Measurements from ENCODE around the gene DGKI. TPM values are rescaled to one million over a fixed set of nuclear protein-coding genes. Genes with fewer than 3 reads are reported as not detected.

The DGKI gene
- total RNA-seq, 3 donors from 2014 or later: 0.36 to 1.4 (median 0.46) TPM

GRCh38 chr7:137469858-137470257 lies 376.9 kb downstream of the DGKI start:
- intact Hi-C loops (cut with DNase I, micrococcal nuclease): no loop called here
- no peak for TF ChIP-seq CTCF (IDR thresholded peaks at IDR 0.05)
- Histone ChIP-seq H3K4me3 (no peak overlapping the region), H3K36me3 (ENCODE audit: low read depth) (no peaks in the 10 kb centered on the region), H3K9me3 (no peaks in the 10 kb centered on the region), H3K4me1 (ENCODE audit: low read depth) (no peaks in the 10 kb centered on the region)
- DNase-seq: no peak
- ATAC-seq: no peak

- Histone ChIP-seq H3K36me3 (ENCODE audit: low read depth) (no peaks in the 10 kb centered on the region), H3K9me3 (no peaks in the 10 kb centered on the region), H3K4me3 (no peak overlapping the region), H3K4me1 (ENCODE audit: low read depth) (no peaks in the 10 kb centered on the region)
- intact Hi-C loops (cut with DNase I, micrococcal nuclease): no loop called here
- no peak for TF ChIP-seq CTCF (IDR thresholded peaks at IDR 0.05)
- no peak for DNase-seq
- no peak for ATAC-seq
These were observed 377.5 kb downstream of the DGKI start for GRCh38 chr7:137469191-137469811.

- no peak for DNase-seq
- H3K4me3 ChIP-seq: no peak overlapping the region
- no peaks in the 10 kb centered on the region for H3K36me3 ChIP-seq (ENCODE audit: low read depth)
- no peak for TF ChIP-seq CTCF (IDR thresholded peaks at IDR 0.05)
- intact Hi-C loops (cut with DNase I, micrococcal nuclease): no loop called here
- H3K9me3 ChIP-seq: no peaks in the 10 kb centered on the region
- no peak for ATAC-seq
- H3K4me1 ChIP-seq (ENCODE audit: low read depth): no peaks in the 10 kb centered on the region
These were observed 383.9 kb downstream of the DGKI start for GRCh38 chr7:137462847-137463246.

GRCh38 chr7:137462074-137462715 lies 384.6 kb downstream of the DGKI start:
- no peak overlapping the region for H3K4me3 ChIP-seq
- no peak for ATAC-seq
- no peak for TF ChIP-seq CTCF (IDR thresholded peaks at IDR 0.05)
- no peaks in the 10 kb centered on the region for H3K9me3 ChIP-seq
- intact Hi-C loops (cut with DNase I, micrococcal nuclease): no loop called here
- no peak for DNase-seq
- no peaks in the 10 kb centered on the region for H3K36me3 ChIP-seq (ENCODE audit: low read depth)
- no peaks in the 10 kb centered on the region for H3K4me1 ChIP-seq (ENCODE audit: low read depth)

GRCh38 chr7:137458399-137458798 lies 388.4 kb downstream of the DGKI start:
- H3K4me1 ChIP-seq (ENCODE audit: low read depth): peaks cover 3% of the 10 kb centered on the region
- no peak for TF ChIP-seq CTCF (IDR thresholded peaks at IDR 0.05)
- no peaks in the 10 kb centered on the region for H3K9me3 ChIP-seq
- intact Hi-C loops (cut with DNase I, micrococcal nuclease): no loop called here
- H3K36me3 ChIP-seq (ENCODE audit: low read depth): no peaks in the 10 kb centered on the region
- H3K4me3 ChIP-seq: no peak overlapping the region
- ATAC-seq (no peak), DNase-seq (no peak)
